AG09309 (cell line): ENCODE results near the gene C1QTNF9B.

ENCODE experiments used
- DNase-seq: peaks from one replicate; pipeline ENCODE4 v3.0.0-alpha.2; 2010; ENCODE audit warnings: low read depth
- H3K4me3 ChIP-seq: 2 replicates; pipeline ENCODE4 v1.5.1; 2011; ENCODE audit warnings: mild to moderate bottlenecking, low read depth, low read length, moderate library complexity; ENCODE audit not compliant: control insufficient read depth
- TF ChIP-seq, protein P1 (sequence below): IDR thresholded peaks from 2 replicates; pipeline ENCODE4 v1.5.1; 2011; ENCODE audit warnings: mild to moderate bottlenecking, low read depth, low read length, inconsistent platforms; ENCODE audit not compliant: insufficient read depth, control insufficient read depth; ENCODE audit errors: missing control alignments

Gene C1QTNF9B

GRCh38 chr13:23923031-23923430 is 25.7 kb upstream of the C1QTNF9B start:
- TF ChIP-seq, protein P1, sequence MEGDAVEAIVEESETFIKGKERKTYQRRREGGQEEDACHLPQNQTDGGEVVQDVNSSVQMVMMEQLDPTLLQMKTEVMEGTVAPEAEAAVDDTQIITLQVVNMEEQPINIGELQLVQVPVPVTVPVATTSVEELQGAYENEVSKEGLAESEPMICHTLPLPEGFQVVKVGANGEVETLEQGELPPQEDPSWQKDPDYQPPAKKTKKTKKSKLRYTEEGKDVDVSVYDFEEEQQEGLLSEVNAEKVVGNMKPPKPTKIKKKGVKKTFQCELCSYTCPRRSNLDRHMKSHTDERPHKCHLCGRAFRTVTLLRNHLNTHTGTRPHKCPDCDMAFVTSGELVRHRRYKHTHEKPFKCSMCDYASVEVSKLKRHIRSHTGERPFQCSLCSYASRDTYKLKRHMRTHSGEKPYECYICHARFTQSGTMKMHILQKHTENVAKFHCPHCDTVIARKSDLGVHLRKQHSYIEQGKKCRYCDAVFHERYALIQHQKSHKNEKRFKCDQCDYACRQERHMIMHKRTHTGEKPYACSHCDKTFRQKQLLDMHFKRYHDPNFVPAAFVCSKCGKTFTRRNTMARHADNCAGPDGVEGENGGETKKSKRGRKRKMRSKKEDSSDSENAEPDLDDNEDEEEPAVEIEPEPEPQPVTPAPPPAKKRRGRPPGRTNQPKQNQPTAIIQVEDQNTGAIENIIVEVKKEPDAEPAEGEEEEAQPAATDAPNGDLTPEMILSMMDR = no peak
- no peak for DNase-seq
- H3K4me3 ChIP-seq = no peak overlapping the region

DNA sequence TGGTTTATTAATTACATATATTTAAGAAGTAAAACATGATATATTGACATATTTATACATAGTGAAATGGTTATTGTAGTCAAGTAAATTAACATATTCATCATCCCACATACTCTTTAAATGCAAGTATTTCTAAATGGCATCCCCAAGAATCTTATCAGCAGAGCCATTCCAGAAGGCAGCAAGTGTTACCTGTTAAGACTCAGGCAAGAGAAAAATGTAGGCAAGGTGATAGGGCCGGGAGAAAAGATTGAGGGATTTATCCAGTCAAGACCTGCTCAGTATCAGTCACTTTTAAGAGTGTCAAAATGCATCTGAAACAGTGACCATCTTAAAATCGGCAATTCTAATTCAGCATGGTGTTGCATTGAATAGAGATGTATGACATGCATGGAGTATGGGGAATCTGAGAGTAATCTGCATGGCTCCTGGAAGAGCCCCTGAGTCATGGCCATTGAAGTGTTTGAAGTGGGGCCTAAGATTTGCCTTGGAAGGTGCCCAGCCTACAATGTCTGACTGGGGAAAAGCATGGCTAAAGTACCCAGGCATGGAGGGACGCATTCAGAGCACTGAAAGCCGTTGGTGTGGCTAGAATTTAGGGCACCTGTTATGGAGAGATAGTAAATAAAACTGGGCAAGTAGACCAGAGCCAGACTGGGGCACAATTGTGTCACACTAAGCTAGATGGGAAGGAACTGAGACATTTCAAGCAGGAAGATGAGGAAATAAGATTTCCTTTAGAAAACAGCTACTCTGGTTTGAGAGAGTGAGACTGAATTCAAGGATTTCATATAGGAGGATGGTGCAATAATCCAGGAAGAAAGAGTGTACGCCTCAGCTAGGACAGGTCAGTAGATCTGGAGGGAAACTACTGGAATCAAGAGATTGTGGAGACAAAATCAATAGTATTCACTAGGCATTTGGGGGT is 25.0 kb upstream of the C1QTNF9B start:
- DNase-seq = no peak
- TF ChIP-seq, protein P1 = no peak
- H3K4me3 ChIP-seq = no peak overlapping the region

DNA sequence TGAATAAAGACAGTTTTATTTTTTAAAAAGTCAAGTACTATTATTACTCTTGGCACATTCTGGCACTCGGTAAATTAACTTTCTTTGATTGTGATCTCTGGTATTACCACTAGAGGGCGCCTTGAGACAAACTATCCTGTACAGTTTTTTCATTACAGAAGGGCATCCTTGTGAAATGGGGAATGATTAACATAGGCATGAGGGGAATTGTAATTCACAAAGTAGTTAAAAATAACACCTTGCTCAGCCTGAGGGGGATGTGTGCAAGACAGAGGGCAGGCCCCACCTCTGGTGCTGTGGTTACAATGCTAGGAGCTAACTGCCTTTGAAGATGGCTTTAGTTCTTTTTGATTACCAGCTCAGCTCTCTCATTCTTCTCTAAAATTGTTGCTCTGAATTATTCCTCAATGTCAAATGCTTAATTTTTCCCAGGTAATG is 24.2 kb upstream of the C1QTNF9B start:
- DNase-seq = peak; percentile 31
- no peak overlapping the region for H3K4me3 ChIP-seq
- TF ChIP-seq, protein P1 = peak; percentile 60

DNA sequence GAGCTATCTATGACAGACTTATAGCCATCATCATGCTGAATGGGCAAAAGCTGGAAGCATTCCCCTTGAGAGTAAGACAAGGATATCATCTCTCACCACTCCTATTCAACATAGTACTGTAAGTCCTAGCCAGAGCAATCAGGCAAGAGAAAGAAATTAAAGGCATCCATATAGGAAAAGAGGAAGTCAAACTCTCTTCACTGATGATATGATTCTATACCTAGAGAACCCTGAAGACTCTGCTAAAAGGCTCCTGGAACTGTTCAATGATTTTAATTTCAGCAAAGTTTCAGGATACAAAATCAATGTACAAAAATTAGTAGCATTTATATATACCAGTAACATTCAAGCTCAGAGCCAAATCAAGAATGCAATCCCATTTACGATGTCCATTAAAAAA is 21.7 kb upstream of the C1QTNF9B start:
- no peak overlapping the region for H3K4me3 ChIP-seq
- TF ChIP-seq, protein P1 = no peak
- DNase-seq = no peak

- DNase-seq = no peak
- TF ChIP-seq, protein P1 = no peak
- H3K4me3 ChIP-seq = no peak overlapping the region
Observed at GRCh38 chr13:23918208-23918607, 20.9 kb upstream of the C1QTNF9B start.

DNA sequence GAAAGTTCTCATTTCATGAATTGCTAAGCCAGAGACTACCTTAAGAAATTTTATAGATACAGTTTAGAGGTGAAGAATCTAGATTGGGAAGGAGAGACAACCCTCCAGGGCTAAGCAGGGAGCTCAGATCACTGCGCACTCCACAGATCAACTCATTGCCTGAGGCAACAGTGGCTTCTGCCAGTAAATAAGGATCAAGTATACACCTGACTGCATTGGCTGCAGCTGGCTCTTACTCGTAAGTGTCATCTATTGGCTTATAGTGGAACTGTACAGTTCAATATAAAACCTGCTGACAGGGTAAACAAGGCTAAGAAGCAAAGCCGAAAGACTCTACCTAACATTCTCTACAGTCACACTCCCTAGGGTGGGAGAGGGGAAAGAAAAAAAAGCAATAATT is 18.0 kb upstream of the C1QTNF9B start:
- H3K4me3 ChIP-seq = no peak overlapping the region
- TF ChIP-seq, protein P1 = no peak
- no peak for DNase-seq
